Mesodermal cell (in vitro differentiated cells): ENCODE results near the gene FRMD4A.

Source experiments
- H3K27ac ChIP-seq: 2 replicates; pipeline ENCODE4 v1.7.0; 2013; ENCODE audit warnings: mild to moderate bottlenecking, low read depth, low read length, moderate library complexity; ENCODE audit not compliant: severe bottlenecking
- H3K36me3 ChIP-seq: 2 replicates; pipeline ENCODE4 v1.7.1; 2013; ENCODE audit warnings: mild to moderate bottlenecking, low read length, moderate library complexity; ENCODE audit not compliant: control insufficient read depth, insufficient read depth
- H3K4me1 ChIP-seq: one replicate; pipeline ENCODE4 v1.7.1; 2013; ENCODE audit warnings: mild to moderate bottlenecking, low read length; ENCODE audit not compliant: insufficient read depth, control insufficient read depth, poor library complexity, severe bottlenecking
- H3K4me3 ChIP-seq: 2 replicates; pipeline ENCODE4 v1.7.0; 2013; ENCODE audit warnings: low read length, control low read depth, mild to moderate bottlenecking; ENCODE audit not compliant: insufficient read depth, poor library complexity, severe bottlenecking; ENCODE audit errors: extremely low read depth
- H3K9me3 ChIP-seq: 2 replicates; pipeline ENCODE4 v1.7.1; 2013; ENCODE audit warnings: mild to moderate bottlenecking, low read length, moderate library complexity; ENCODE audit not compliant: control insufficient read depth
- WGBS, 2 experiments: methylation state at CpG; one replicate each; pipeline ENCODE4 v1.1.5; 2013; ENCODE audit warnings: missing lambda C conversion rate in 2 of 2; ENCODE audit not compliant: insufficient coverage in 2 of 2; 5-methylcytosine and 5-hydroxymethylcytosine counted together

Gene FRMD4A

DNA sequence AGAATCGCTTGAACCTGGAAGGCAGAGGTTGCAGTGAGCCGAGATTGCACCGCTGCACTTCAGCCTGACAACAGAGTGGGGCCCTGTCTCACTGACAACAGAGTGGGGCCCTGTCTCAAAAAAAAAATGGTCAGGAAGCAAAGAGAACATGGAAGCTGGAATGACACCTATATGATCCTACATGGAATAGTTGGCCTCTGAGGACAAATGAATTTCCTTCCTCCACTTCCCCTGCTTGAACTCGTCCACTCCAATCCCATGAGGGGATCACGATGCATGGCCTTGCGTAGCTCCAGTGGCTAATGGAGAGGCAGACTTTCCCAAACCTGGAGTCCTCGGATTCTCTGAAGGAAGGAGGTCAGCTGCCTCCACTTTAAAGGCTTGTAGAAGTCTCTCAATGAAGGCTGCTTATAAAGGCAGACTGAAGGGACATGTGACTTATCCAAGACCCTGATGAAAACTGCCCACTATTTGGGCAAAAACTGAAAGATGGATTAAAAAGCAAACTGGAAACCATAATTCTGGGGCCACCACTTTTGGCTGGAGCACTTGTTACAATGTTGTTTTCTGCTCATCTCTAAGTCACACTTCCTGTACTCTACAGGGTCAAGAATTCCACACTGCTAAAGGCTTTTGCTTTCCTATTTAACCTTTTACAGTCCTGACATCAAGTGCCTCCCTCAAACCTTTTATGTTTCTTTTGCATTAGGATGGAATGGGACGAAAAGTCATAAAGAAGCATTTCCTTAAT is 529.4 kb downstream of the FRMD4A start:
- H3K4me1 ChIP-seq, result peaks cover 16% of the 10 kb centered on the region
- no peaks in the 10 kb centered on the region for H3K9me3 ChIP-seq
- peaks cover 16% of the 10 kb centered on the region for H3K36me3 ChIP-seq
- no peak overlapping the region for H3K27ac ChIP-seq
- H3K4me3 ChIP-seq, result no peak overlapping the region
- WGBS, 2 experiments, result 89 to 94% methylated on average over 7 of the region's 8 CpGs

DNA sequence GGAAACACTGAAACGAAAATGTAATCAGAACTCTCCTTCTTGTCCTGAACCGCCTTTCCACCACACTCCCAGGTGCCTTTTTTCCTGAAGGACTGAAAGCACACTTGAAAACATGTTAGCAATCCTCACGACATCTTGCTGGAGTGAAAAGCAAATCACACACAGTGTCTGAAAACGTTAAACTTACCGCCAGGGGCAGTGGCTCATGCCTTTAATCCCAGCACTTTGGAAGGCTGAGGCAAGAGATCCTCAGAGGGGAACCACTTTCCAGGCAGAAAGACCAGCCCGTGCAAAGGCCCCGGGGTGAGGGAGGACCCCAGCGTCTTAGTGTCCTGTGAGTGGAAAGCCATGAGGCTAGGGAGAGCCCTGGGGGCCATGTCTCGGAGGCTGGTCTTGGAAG is 533.6 kb downstream of the FRMD4A start:
- no peak overlapping the region for H3K4me3 ChIP-seq
- H3K9me3 ChIP-seq, result no peaks in the 10 kb centered on the region
- peaks cover 56% of the 10 kb centered on the region for H3K36me3 ChIP-seq
- WGBS, 2 experiments, result 89 to 95% methylated on average over 6 to 8 of the region's 9 CpGs
- peaks cover 6% of the 10 kb centered on the region for H3K4me1 ChIP-seq
- H3K27ac ChIP-seq, result no peak overlapping the region

DNA sequence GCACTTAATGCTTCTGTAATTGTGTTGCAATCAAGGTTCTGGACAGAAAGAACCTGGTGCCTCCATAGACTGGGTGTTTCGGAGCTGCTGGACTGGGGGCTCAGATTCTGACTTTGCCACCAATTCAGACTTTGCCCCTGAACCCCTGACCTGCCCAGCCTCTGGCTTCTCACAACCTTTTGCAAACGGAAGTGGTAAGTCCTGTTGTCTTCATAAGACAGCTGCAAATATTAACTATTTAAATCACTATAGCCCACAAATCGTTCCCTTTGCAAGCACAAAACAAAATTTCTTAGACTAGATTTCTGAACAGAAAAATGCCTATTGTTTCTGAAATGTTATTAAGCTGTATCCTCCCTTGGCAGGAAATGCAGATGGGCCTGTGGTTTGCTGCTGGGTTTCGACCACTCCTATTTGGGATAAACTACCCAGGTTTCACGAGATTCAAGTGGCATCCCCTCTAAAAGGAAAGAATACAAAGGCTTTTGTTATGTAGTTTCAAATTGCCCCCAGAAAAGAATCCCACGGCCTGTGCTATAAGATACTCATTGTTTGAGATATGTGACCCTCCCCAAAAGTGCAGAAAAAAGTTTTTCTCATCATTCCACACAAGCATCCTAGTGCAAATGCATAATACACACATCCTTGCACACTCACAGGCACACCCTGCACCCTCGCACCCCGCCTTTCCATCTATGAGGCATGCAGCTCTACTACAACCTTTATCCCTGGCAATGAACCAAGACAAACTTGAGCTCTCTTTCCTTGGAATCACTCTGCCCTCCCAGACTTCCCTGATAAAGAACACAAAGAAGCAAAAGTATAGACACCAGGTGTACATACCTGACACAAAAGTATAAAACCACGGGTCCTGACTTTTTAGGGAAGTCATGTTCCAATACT is 534.8 kb downstream of the FRMD4A start:
- Histone ChIP-seq H3K36me3 (peaks cover 62% of the 10 kb centered on the region), H3K4me1 (no peaks in the 10 kb centered on the region)

DNA sequence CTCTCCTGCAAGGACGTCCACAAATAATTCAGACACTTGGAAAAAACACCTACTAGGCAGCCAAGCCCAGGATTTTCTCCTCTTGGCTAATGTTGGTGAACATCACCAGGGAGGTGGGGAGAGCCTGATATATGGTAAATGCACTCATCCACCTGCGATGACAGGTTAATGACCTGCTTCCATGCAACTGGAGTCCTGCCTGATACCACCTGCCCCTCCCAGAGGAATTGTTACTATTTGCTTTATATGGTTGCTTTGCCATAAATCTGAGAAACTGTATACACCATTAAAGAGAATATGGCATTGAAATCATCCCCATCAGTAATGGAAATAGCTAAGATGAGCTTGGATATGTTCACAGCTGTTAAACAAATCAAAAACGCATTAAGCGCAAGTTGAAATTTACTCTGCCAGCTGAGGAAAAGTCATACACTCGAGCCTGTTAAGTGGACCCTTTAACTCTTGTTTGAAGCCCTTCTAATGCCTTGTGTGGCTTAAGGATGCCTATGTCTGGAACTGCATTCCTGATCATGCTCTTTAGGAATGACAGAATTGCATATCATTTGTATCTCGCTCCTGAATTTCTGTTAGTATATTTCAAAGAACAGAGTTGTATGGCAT is 535.6 kb downstream of the FRMD4A start:
- H3K36me3 ChIP-seq, result peaks cover 68% of the 10 kb centered on the region
- no peaks in the 10 kb centered on the region for H3K4me1 ChIP-seq
- no peak overlapping the region for H3K27ac ChIP-seq
- 90 to 98% methylated on average over 4 of the region's 6 CpGs for WGBS, 2 experiments
- H3K9me3 ChIP-seq, result no peaks in the 10 kb centered on the region
- no peak overlapping the region for H3K4me3 ChIP-seq

More for the DNA sequence above, 534.8 kb downstream of the FRMD4A start:
- Histone ChIP-seq H3K27ac (no peak overlapping the region), H3K9me3 (no peaks in the 10 kb centered on the region), H3K4me3 (no peak overlapping the region)
- 78 to 79% methylated on average over 5 to 8 of the region's 9 CpGs for WGBS, 2 experiments

DNA sequence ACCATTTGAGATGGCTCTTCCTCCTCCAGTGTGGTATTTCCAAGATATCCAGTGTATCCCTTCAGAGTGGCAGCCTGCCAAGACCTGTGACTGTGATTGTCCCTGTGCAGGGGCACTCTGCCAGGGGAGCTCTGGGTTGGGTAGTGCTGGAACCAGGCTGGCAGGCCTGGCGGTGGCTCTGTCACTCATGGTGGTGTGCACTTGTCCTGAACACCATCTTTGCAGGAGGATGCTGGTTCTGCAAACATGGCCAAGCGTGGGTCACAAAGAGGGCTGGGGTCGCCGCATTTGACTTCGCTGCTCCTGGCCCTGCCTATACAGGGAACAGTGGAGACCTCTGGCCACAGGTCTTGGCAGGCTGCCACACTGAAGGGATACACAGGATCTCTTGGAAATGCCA is 538.7 kb downstream of the FRMD4A start:
- Histone ChIP-seq H3K9me3 (no peaks in the 10 kb centered on the region), H3K4me3 (no peak overlapping the region), H3K4me1 (peaks cover 26% of the 10 kb centered on the region), H3K36me3 (peaks cover 68% of the 10 kb centered on the region), H3K27ac (no peak overlapping the region)
- WGBS, 2 experiments, result 95 to 98% methylated on average over 5 of the region's 5 CpGs

DNA sequence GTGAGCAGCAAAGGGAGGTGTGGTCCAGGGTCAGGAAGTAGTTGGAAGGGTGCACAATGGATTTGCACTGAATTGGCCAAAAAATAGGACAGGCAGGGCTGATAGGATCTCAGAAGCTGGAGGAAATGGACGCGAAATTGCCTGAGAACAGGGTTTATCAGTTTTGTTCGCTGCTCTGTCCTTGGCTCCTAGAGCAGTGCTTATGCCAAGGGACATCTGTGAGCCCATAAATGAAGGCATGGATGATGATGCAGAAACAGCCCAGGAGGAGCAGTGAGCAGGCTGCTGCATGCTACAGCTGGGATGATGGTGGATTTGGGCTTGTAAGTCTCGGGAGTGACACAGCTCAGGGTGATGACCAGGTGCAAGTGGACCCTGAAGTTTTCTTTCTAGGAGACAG is 539.2 kb downstream of the FRMD4A start:
- 98% methylated on average over 4 of the region's 4 CpGs for WGBS, 2 experiments
- peaks cover 66% of the 10 kb centered on the region for H3K36me3 ChIP-seq

DNA sequence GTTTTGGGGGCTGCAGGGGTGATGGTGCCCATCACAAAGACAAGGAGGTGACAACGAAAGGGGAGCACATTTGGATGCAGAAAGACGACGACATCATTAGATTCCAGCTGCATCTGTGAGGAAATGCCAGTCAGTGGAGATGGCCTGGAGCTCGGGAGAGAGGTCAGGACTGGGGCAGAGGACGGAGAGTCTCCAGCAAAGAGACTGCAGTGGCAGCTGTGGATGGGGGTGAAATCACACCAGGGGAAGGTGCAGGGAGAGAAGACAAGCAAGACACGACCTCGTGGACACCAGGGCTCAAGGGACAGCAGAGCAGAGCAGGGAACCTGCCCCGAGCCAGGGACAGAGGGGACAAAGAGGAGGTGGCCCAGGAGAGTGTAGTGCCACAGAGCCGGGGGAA is 540.5 kb downstream of the FRMD4A start:
- Histone ChIP-seq H3K36me3 (peaks cover 57% of the 10 kb centered on the region), H3K4me1 (peaks cover 33% of the 10 kb centered on the region), H3K9me3 (no peaks in the 10 kb centered on the region), H3K4me3 (no peak overlapping the region), H3K27ac (peak overlapping the region; percentile 29)
- 86 to 87% methylated on average over 9 of the region's 9 CpGs for WGBS, 2 experiments

More for the DNA sequence above, 539.2 kb downstream of the FRMD4A start:
- Histone ChIP-seq H3K9me3 (no peaks in the 10 kb centered on the region), H3K27ac (no peak overlapping the region), H3K4me1 (peaks cover 32% of the 10 kb centered on the region), H3K4me3 (no peak overlapping the region)

DNA sequence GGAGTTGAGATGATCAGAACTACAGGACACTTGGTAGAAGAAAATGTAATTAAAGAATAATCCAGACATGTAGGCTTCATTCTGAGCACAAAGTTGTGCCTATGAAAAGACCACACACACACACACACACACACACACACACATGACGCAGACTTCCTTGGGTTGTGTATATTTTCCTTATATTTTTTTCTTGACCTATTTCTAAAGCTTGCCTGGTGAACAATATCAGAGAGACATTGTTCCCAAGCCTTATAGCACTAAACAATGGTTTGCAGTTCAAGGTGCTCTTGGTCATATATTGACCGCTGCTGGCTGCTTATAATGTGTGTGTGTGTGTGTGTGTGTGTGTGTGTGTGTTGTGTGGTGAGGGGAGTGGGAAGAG is 541.3 kb downstream of the FRMD4A start:
- WGBS, 2 experiments, result 100% methylated on average over 1 of the region's 2 CpGs; no CpG with 5 or more reads in 1 of the 2 experiments
- Histone ChIP-seq H3K4me1 (peaks cover 33% of the 10 kb centered on the region), H3K36me3 (peaks cover 49% of the 10 kb centered on the region), H3K4me3 (no peak overlapping the region), H3K27ac (no peak overlapping the region), H3K9me3 (no peaks in the 10 kb centered on the region)

DNA sequence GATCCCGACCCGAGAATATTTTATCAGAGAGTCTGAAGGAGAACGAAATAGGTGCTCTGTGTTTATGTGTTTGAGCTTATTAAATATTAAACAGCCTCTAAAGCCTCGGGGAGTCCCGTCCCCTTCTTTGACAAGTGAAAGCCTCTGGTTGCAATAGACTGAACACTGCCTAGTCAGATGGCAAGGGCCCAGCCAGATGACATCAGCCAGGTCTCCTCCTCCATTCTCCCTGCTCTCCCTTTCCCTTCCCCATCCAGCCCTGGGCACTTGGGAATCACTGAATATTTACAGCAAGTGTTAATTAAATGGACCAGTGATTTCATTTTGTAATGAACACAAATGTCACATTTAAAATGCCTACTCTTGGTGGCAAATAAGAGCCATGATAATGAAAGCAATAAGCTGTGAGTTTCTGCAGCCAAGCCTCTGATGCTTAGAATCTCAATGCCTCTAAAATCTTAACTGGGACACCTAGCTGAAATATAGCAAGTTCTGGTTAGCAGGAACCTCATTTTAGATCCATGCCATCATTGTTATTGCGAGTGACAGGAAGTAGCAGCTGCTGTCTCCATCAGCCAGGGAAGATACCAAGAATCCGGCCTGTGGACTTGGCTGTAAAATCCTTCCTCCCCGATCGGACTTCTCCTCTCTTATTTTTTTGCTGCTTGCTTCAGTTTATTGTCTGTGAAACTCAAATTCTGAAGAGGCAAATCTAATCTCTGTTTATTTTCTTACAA is 541.8 kb downstream of the FRMD4A start:
- H3K36me3 ChIP-seq, result peaks cover 44% of the 10 kb centered on the region
- peaks cover 33% of the 10 kb centered on the region for H3K4me1 ChIP-seq
- peak overlapping the region; percentile 81 for H3K27ac ChIP-seq
- no peaks in the 10 kb centered on the region for H3K9me3 ChIP-seq
- WGBS, 2 experiments, result 89 to 95% methylated on average over 4 of the region's 9 CpGs
- no peak overlapping the region for H3K4me3 ChIP-seq

DNA sequence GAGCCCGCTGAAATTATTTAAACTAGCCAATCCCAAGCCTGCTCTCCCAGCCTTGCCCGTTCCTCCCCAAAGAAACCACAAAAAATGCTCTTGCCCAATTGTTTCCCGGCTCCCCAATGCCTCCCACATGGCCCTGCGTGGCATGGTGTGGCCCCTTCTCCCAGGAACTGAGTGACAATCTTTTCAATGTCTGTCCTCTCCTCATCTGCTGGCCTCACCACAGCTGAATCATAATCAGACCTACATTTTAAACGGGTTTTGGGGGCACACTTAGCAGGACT is 542.5 kb downstream of the FRMD4A start:
- Histone ChIP-seq H3K27ac (peak overlapping the region; percentile 81), H3K4me1 (peaks cover 33% of the 10 kb centered on the region), H3K4me3 (no peak overlapping the region), H3K9me3 (no peaks in the 10 kb centered on the region), H3K36me3 (peaks cover 38% of the 10 kb centered on the region)
- 69 to 70% methylated on average over 4 of the region's 5 CpGs for WGBS, 2 experiments
